Left ventricle myocardium inferior (tissue), 1 donor: ENCODE measurements around the gene CDK17. TPM values are rescaled to one million over a fixed set of nuclear protein-coding genes. Genes with fewer than 3 reads are reported as not detected.

Source experiments
- DNase-seq: peaks from one replicate; pipeline ENCODE4 v3.0.0-alpha.2; 2020
- H3K27ac ChIP-seq: fragments of 200-600 bp; replicated peaks from 2 replicates; pipeline ENCODE4 v1.8.0; 2021
- H3K27me3 ChIP-seq: fragments of 200-600 bp; 2 replicates; pipeline ENCODE4 v1.8.0; 2021; ENCODE audit warnings: low read depth
- H3K36me3 ChIP-seq: fragments of 200-600 bp; 2 replicates; pipeline ENCODE4 v1.8.0; 2021
- H3K4me1 ChIP-seq: fragments of 200-600 bp; 2 replicates; pipeline ENCODE4 v1.8.0; 2021
- H3K4me3 ChIP-seq: fragments of 200-600 bp; 2 replicates; pipeline ENCODE4 v1.8.0; 2021; ENCODE audit warnings: mild to moderate bottlenecking, moderate library complexity
- H3K9me3 ChIP-seq: fragments of 200-600 bp; replicated peaks from 2 replicates; pipeline ENCODE4 v1.8.0; 2021
- intact Hi-C: fragments of 100-400 bp; cut with micrococcal nuclease; formaldehyde crosslinking; loops from one replicate; pipeline ENCODE4 v1.11.0; 2022
- total RNA-seq: library from RNA; stranded (reverse); fragmentation: NEBNext Ultra II Directional; extraction: Animal tissue kit (Norgen Biotek cat#: 25700); gene quantifications from one replicate; pipeline ENCODE4 v1.2.1, GENCODE V29; 2021
- TF ChIP-seq, protein P1 (sequence below): fragments of 200-600 bp; IDR thresholded peaks from 2 replicates; pipeline ENCODE4 v1.8.0; 2021; ENCODE audit warnings: antibody characterized with exemption, mild to moderate bottlenecking, borderline replicate concordance
- donor health status: DM: no; HTN: yes; CAD: no; lungs with severe emphysema.

Gene CDK17
- total RNA-seq, 1 donor from 2014 or later: 15.9 TPM

- DNase-seq: no peak
- Histone ChIP-seq H3K9me3 (no peaks in the 10 kb centered on the region), H3K27ac (no peak overlapping the region), H3K4me1 (peaks cover 16% of the 10 kb centered on the region), H3K36me3 (peaks cover 22% of the 10 kb centered on the region), H3K4me3 (no peak overlapping the region), H3K27me3 (no peaks in the 10 kb centered on the region)
- intact Hi-C loops: no loop called here
- TF ChIP-seq, protein P1, sequence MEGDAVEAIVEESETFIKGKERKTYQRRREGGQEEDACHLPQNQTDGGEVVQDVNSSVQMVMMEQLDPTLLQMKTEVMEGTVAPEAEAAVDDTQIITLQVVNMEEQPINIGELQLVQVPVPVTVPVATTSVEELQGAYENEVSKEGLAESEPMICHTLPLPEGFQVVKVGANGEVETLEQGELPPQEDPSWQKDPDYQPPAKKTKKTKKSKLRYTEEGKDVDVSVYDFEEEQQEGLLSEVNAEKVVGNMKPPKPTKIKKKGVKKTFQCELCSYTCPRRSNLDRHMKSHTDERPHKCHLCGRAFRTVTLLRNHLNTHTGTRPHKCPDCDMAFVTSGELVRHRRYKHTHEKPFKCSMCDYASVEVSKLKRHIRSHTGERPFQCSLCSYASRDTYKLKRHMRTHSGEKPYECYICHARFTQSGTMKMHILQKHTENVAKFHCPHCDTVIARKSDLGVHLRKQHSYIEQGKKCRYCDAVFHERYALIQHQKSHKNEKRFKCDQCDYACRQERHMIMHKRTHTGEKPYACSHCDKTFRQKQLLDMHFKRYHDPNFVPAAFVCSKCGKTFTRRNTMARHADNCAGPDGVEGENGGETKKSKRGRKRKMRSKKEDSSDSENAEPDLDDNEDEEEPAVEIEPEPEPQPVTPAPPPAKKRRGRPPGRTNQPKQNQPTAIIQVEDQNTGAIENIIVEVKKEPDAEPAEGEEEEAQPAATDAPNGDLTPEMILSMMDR: no peak
Measured at GRCh38 chr12:96302687-96303310, 97.4 kb downstream of the CDK17 start.

DNA sequence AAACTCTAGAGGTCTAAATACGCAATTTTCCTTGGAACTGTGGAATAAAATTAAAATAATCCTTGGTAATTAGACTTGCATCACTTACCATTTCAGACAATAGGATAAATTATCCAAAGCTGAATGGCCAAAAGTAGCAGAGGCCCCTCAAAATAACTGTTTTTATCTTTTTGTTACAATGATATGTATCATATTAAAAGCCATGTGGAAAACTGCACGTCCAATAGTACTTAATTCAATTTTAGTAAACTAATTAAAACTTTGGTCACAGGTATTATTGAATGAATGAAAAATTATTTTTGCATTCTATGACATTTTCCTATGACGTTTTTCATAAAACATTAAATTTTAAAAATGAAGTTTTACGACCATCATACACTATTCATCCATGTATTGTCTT, 98.5 kb downstream of the CDK17 start:
- Histone ChIP-seq H3K4me3 (no peak overlapping the region), H3K27ac (no peak overlapping the region), H3K27me3 (no peaks in the 10 kb centered on the region), H3K9me3 (no peaks in the 10 kb centered on the region), H3K4me1 (peaks cover 16% of the 10 kb centered on the region), H3K36me3 (peaks cover 33% of the 10 kb centered on the region)
- no peak for DNase-seq
- TF ChIP-seq, protein P1: no peak
- intact Hi-C loops: no loop called here

DNA sequence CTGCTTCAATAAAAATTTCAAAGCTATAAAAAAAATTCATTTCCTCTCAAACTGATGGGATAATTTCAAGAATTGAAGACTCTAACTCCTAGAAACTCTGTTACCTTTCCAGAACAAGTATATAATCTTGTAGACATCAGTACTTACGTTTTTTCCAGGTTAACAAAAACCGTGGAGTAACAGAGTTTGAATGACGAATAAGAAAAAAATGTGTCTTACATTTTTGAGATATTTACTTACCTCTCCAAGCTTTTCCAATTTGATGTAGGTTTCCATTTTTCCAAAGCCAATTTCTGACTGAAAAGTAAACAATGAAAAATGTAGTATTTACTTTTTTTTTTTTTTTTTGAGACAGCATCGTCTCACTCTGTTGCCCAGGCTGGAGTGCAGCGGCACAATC, 100.2 kb downstream of the CDK17 start:
- Histone ChIP-seq H3K27ac (no peak overlapping the region), H3K36me3 (peaks cover 33% of the 10 kb centered on the region), H3K4me3 (no peak overlapping the region), H3K27me3 (no peaks in the 10 kb centered on the region), H3K9me3 (no peaks in the 10 kb centered on the region), H3K4me1 (peaks cover 16% of the 10 kb centered on the region)
- intact Hi-C loops: no loop called here
- DNase-seq: no peak
- TF ChIP-seq, protein P1: no peak

- intact Hi-C loops: no loop called here
- H3K9me3 ChIP-seq: no peaks in the 10 kb centered on the region
- H3K4me3 ChIP-seq: no peak overlapping the region
- H3K4me1 ChIP-seq: peaks cover 3% of the 10 kb centered on the region
- H3K27me3 ChIP-seq: no peaks in the 10 kb centered on the region
- no peak for DNase-seq
- peaks cover 49% of the 10 kb centered on the region for H3K36me3 ChIP-seq
- TF ChIP-seq, protein P1: no peak
- H3K27ac ChIP-seq: no peak overlapping the region
Measured at GRCh38 chr12:96297504-96297903, 102.7 kb downstream of the CDK17 start.

GRCh38 chr12:96295532-96296160, 104.6 kb downstream of the CDK17 start:
- intact Hi-C loops: no loop called here
- DNase-seq: no peak
- peaks cover 49% of the 10 kb centered on the region for H3K36me3 ChIP-seq

More at GRCh38 chr12:96295532-96296160, 104.6 kb downstream of the CDK17 start:
- TF ChIP-seq, protein P1: no peak
- Histone ChIP-seq H3K27me3 (no peaks in the 10 kb centered on the region), H3K4me3 (no peak overlapping the region), H3K4me1 (no peaks in the 10 kb centered on the region), H3K9me3 (no peaks in the 10 kb centered on the region), H3K27ac (no peak overlapping the region)
